ENCODE measurements around the gene ZNF710. TPM values are rescaled to one million over a fixed set of nuclear protein-coding genes. Genes with fewer than 3 reads are reported as not detected.
A peak's percentile ranks its signal among the peaks of the same experiment; 100 is the strongest.

Gene ZNF710
- total and polyA plus RNA-seq, 11 donors = 2.9 to 22.4 (median 5.9) TPM

GRCh38 chr15:90036806-90037510 lies 35.8 kb downstream of the ZNF710 start:
- DNase-seq = peak in 1 of 5 donors; percentile 47
- H3K27me3 ChIP-seq = no peaks in the 10 kb centered on the region
- H3K4me1 ChIP-seq = peaks cover 0 to 84% (median 45%) of the 10 kb centered on the region in 12 donors
- no peak overlapping the region for H3K4me3 ChIP-seq
- 65 to 72% (median 68%) methylated on average over 11 of the region's 11 CpGs for WGBS, 4 donors
- H3K27ac ChIP-seq = peak overlapping the region in 4 of 12 donors; percentile 1 to 97 (median 79)
- no peaks in the 10 kb centered on the region for H3K9me3 ChIP-seq
- ATAC-seq = no peak
- TF ChIP-seq CTCF (IDR thresholded peaks at IDR 0.05) (no peak), POLR2A (IDR thresholded peaks at IDR 0.05) (no peak)
- H3K36me3 ChIP-seq = no peaks in the 10 kb centered on the region
- intact Hi-C loops (cut with DNase I) = no loop called here

- H3K36me3 ChIP-seq = no peaks in the 10 kb centered on the region
- H3K27ac ChIP-seq = peak overlapping the region in 2 of 12 donors; percentile 82 to 97
- DNase-seq (no peak), ATAC-seq (no peak)
- H3K9me3 ChIP-seq = no peaks in the 10 kb centered on the region
- H3K4me1 ChIP-seq = peaks cover 0 to 79% (median 45%) of the 10 kb centered on the region in 12 donors
- H3K27me3 ChIP-seq = no peaks in the 10 kb centered on the region
- 68 to 88% (median 72%) methylated on average over 5 of the region's 5 CpGs for WGBS, 4 donors
- TF ChIP-seq CTCF (IDR thresholded peaks at IDR 0.05) (no peak), POLR2A (IDR thresholded peaks at IDR 0.05) (no peak)
- no peak overlapping the region for H3K4me3 ChIP-seq
- intact Hi-C loops (cut with DNase I) = no loop called here
Measured at GRCh38 chr15:90037511-90037860, 36.4 kb downstream of the ZNF710 start.

- H3K36me3 ChIP-seq = no peaks in the 10 kb centered on the region
- intact Hi-C loops (cut with DNase I) = no loop called here
- H3K4me3 ChIP-seq = no peak overlapping the region
- H3K27me3 ChIP-seq = no peaks in the 10 kb centered on the region
- peaks cover 0 to 75% (median 43%) of the 10 kb centered on the region in 12 donors for H3K4me1 ChIP-seq
- TF ChIP-seq CTCF (IDR thresholded peaks at IDR 0.05) = no peak
- no peak for TF ChIP-seq POLR2A (IDR thresholded peaks at IDR 0.05)
- WGBS, 4 donors = 83 to 90% (median 85%) methylated on average over 8 to 14 of the region's 14 CpGs
- DNase-seq = peak in 1 of 5 donors; percentile 35
- H3K9me3 ChIP-seq = no peaks in the 10 kb centered on the region
- ATAC-seq = no peak
- peak overlapping the region in 2 of 12 donors; percentile 12 to 97 for H3K27ac ChIP-seq
Measured at GRCh38 chr15:90037961-90038631, 37.0 kb downstream of the ZNF710 start.

GRCh38 chr15:90038632-90039095 lies 37.5 kb downstream of the ZNF710 start:
- Histone ChIP-seq H3K36me3 (no peaks in the 10 kb centered on the region), H3K4me1 (peaks cover 0 to 75% (median 38%) of the 10 kb centered on the region in 12 donors), H3K9me3 (no peaks in the 10 kb centered on the region), H3K4me3 (no peak overlapping the region), H3K27me3 (no peaks in the 10 kb centered on the region), H3K27ac (peak overlapping the region in 1 of 12 donors; percentile 97)
- intact Hi-C loops (cut with DNase I) = no loop called here
- no peak for DNase-seq
- no peak for ATAC-seq
- no peak for TF ChIP-seq POLR2A (IDR thresholded peaks at IDR 0.05)
- TF ChIP-seq CTCF (IDR thresholded peaks at IDR 0.05) = no peak
- WGBS, 4 donors = 85 to 91% (median 90%) methylated on average over 3 of the region's 3 CpGs
